Stimulated activated CD4-positive, alpha-beta T cell treated with anti-CD3 and anti-CD28 coated beads, Interleukin-1b, Interleukin-23, amount 100 ng/mL, for 48 hours (primary cell): ENCODE measurements around the gene SLC66A1.
A peak's percentile ranks its signal among the peaks of the same experiment; 100 is the strongest.
"Not testable (repeated sequence)": the region's sequence is repeated elsewhere in the genome, so short reads cannot be mapped to it uniquely, and the experiment has no call there.

Source experiments
- DNase-seq: peaks from one replicate; pipeline ENCODE4 v3.0.0-alpha.2; 2020

Gene SLC66A1

GRCh38 chr1:19311931-19312781, at the start of gene SLC66A1, which contains the start of gene AKR7A2:
SLC66A1 (plus strand) TSS chr1:19312326; CDS start chr1:19317678, 5,352 bp downstream.
AKR7A2 (minus strand) TSS chr1:19312144; CDS start chr1:19312124, 20 bp downstream.
- DNase-seq = peak; percentile 89

- no peak for DNase-seq
Measured at GRCh38 chr1:19262744-19263143, 49.4 kb upstream of the SLC66A1 start.

GRCh38 chr1:19268445-19268844, 43.7 kb upstream of the SLC66A1 start:
- DNase-seq = no peak

- DNase-seq = not testable (repeated sequence)
Measured at GRCh38 chr1:19269427-19270342, 42.4 kb upstream of the SLC66A1 start.

- not testable (repeated sequence) for DNase-seq
Measured at GRCh38 chr1:19270343-19270730, 41.8 kb upstream of the SLC66A1 start.

GRCh38 chr1:19272064-19272463, 40.1 kb upstream of the SLC66A1 start:
- no peak for DNase-seq

GRCh38 chr1:19273106-19273843, 38.9 kb upstream of the SLC66A1 start:
- DNase-seq = no peak

- DNase-seq = not testable (repeated sequence)
Measured at GRCh38 chr1:19273844-19274531, 38.1 kb upstream of the SLC66A1 start.

GRCh38 chr1:19274636-19275035, 37.5 kb upstream of the SLC66A1 start:
- no peak for DNase-seq

GRCh38 chr1:19283891-19284290, 28.2 kb upstream of the SLC66A1 start:
- DNase-seq = no peak

- DNase-seq = no peak
Measured at GRCh38 chr1:19284881-19285280, 27.2 kb upstream of the SLC66A1 start.

- not testable (repeated sequence) for DNase-seq
Measured at GRCh38 chr1:19285366-19285765, 26.8 kb upstream of the SLC66A1 start.

GRCh38 chr1:19285807-19286206, 26.3 kb upstream of the SLC66A1 start:
- DNase-seq = not testable (repeated sequence)

GRCh38 chr1:19287436-19288185, 24.5 kb upstream of the SLC66A1 start:
- DNase-seq = no peak

- peak; percentile 68 for DNase-seq
Measured at GRCh38 chr1:19288324-19289241, 23.5 kb upstream of the SLC66A1 start, which contains the start of gene AKR7A3. AKR7A3 (minus strand) TSS chr1:19288770; CDS start chr1:19288709, 61 bp downstream.

GRCh38 chr1:19289244-19289643, 22.9 kb upstream of the SLC66A1 start:
- DNase-seq = no peak

GRCh38 chr1:19294638-19295037, 17.5 kb upstream of the SLC66A1 start:
- DNase-seq = no peak

- no peak for DNase-seq
Measured at GRCh38 chr1:19300211-19300610, 11.9 kb upstream of the SLC66A1 start.

- not testable (repeated sequence) for DNase-seq
Measured at GRCh38 chr1:19304081-19304480, 8.0 kb upstream of the SLC66A1 start.

- no peak for DNase-seq
Measured at GRCh38 chr1:19305880-19306279, 6.2 kb upstream of the SLC66A1 start.
